SK-N-MC (cell line): ENCODE data around the gene DAZAP2.

Experiments
- FOXP2 ChIP-seq: optimal IDR thresholded peaks from 2 replicates; pipeline ENCODE3; 2011; ENCODE audit warnings: mild to moderate bottlenecking, moderate library complexity; ENCODE audit not compliant: insufficient read depth; ENCODE audit errors: extremely low read length, control extremely low read depth
- POLR2AphosphoS5 ChIP-seq: IDR thresholded peaks from 2 replicates; pipeline ENCODE4 v1.6.1; 2012; ENCODE audit warnings: mild to moderate bottlenecking, low read depth, low read length, borderline replicate concordance

DNA sequence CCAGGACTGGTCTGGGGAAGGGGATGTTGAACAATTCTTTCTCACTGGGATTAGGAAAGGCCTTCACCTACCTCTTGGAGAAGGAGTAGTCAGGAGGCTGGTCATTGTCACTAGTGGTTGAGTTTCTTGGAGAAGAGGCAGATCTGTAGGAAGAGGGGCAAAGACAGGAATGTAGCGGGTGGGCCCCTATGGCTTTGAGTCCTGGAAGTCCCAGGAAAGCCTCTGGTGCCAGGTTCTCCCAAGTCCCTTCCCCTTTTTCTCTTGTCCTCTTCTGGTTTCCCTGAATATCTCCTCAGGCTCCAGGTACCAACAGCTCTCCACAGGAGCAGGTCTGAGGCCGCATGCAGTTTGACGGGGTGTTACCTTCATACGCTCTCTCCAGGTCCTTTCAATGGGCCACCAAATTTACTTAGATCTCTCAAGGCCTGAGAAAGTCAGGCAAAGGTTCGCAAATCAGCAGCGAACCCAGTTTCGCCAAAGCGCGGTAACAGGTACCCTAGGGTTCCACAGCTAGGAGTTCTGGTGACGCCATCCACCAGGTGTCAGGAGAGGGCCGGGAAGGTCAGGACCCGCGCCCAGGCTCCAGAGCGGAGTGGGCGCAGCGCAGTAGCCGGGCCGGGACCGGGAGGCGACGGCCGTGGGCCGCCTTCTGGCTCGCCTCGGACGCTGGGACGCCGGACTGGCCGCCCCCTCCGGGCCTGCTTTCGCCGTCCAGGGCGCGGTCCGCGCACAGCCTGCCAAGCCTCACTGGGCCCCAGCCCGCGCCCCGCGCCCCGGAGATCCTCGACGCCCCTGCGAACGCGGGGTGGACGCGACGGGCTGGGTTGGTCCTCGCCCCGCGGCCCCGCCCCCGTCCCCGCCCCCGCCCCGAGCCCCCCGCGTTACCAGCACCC lies 30.8 kb downstream of the DAZAP2 start:
- no peak for TF ChIP-seq POLR2AphosphoS5
- TF ChIP-seq FOXP2, result no peak
